ENCODE data around the gene ST6GALNAC2. TPM values are rescaled to one million over a fixed set of nuclear protein-coding genes. Genes with fewer than 3 reads are reported as not detected.

Gene ST6GALNAC2
- total and polyA plus RNA-seq, 8 donors = 1.2 to 17.8 (median 4.7) TPM

DNA sequence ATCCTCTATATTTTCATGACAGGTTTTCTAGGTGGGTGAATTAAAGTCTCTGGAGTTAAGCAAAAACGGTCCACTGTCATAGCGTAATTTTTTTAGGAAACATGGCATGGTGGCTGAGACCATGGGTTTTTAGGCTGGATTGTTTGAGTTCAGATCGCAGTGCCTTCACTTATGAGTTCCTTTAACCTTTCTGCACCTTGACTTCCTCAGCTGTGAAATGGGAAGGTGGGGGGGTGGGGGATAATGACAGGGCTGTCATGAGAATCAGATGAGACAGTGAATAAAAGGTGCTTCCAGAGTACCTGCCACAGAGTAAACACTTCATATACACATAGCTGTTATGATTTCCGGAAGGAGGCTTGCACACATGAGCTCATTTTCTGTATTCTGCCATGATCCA lies 34.0 kb downstream of the ST6GALNAC2 start:
- Histone ChIP-seq H3K4me3 (no peak overlapping the region), H3K27me3 (no peaks in the 10 kb centered on the region), H3K9me3 (no peaks in the 10 kb centered on the region), H3K27ac (no peak overlapping the region), H3K36me3 (no peaks in the 10 kb centered on the region), H3K4me1 (peaks cover 24 to 57% (median 41%) of the 10 kb centered on the region in 4 donors)
- TF ChIP-seq EP300 (IDR thresholded peaks at IDR 0.05) (no peak), POLR2A (IDR thresholded peaks at IDR 0.05) (no peak), POLR2AphosphoS5 (IDR thresholded peaks at IDR 0.05) (no peak)
- TF ChIP-seq, protein P1, sequence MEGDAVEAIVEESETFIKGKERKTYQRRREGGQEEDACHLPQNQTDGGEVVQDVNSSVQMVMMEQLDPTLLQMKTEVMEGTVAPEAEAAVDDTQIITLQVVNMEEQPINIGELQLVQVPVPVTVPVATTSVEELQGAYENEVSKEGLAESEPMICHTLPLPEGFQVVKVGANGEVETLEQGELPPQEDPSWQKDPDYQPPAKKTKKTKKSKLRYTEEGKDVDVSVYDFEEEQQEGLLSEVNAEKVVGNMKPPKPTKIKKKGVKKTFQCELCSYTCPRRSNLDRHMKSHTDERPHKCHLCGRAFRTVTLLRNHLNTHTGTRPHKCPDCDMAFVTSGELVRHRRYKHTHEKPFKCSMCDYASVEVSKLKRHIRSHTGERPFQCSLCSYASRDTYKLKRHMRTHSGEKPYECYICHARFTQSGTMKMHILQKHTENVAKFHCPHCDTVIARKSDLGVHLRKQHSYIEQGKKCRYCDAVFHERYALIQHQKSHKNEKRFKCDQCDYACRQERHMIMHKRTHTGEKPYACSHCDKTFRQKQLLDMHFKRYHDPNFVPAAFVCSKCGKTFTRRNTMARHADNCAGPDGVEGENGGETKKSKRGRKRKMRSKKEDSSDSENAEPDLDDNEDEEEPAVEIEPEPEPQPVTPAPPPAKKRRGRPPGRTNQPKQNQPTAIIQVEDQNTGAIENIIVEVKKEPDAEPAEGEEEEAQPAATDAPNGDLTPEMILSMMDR (IDR thresholded peaks at IDR 0.05) = no peak
- intact Hi-C loops (cut with DNase I; ENCODE audit: low total_unique reads) = no loop called here
- WGBS, 5 donors = 75 to 92% (median 88%) methylated on average over 4 of the region's 4 CpGs
- DNase-seq = no peak

DNA sequence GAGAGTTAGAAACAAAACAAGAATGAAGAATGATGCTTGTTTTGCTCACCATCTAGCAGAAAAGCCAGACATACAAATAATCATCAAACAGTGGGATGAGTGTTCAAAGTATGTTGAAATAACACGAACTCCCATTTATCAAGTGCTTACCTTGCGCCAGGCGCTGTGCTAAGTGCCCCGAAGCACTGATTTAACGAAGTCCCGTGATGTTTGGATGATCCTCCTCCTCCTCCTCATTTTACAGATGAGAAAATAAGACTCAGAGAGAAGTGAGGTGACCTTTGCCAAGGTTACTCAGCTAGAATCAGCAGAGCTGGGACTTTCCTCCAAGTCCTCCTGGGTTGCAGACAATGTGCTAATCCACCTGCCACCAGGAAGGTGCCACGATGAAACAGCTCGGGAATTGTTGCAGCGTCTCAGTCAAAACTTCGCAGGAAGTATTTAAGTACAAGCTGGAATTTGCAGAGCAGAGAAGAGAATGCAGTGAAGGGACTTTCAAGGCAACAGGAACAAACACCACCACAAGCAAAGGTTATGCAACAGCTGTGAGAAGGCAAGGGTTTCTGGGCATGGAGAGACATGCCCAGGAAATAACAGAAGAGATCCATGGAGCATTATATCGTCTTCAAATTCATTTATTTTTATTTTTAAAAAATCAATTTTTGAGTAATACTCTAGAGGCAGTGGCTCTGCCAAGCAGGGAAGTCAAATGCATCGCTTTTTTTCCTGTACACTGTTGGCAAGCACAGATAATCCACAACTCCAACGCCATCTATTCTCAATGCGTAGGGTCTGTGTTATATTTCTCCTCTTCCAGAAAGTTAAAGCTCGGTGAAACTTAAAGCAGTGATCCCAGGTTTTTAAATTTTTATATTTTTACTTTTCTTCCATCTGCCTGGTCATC lies 34.7 kb downstream of the ST6GALNAC2 start:
- H3K4me1 ChIP-seq = peaks cover 31 to 59% (median 43%) of the 10 kb centered on the region in 4 donors
- WGBS, 5 donors = 40 to 49% (median 44%) methylated on average over 15 of the region's 15 CpGs
- DNase-seq = no peak
- no peak overlapping the region for H3K4me3 ChIP-seq
- intact Hi-C loops (cut with DNase I; ENCODE audit: low total_unique reads) = no loop called here
- peak overlapping the region in 4 of 5 donors; percentile 4 to 65 (median 35) for H3K27ac ChIP-seq
- TF ChIP-seq POLR2A (IDR thresholded peaks at IDR 0.05) = no peak
- no peak for TF ChIP-seq POLR2AphosphoS5 (IDR thresholded peaks at IDR 0.05)
- H3K36me3 ChIP-seq = no peaks in the 10 kb centered on the region
- no peaks in the 10 kb centered on the region for H3K9me3 ChIP-seq
- no peaks in the 10 kb centered on the region for H3K27me3 ChIP-seq

DNA sequence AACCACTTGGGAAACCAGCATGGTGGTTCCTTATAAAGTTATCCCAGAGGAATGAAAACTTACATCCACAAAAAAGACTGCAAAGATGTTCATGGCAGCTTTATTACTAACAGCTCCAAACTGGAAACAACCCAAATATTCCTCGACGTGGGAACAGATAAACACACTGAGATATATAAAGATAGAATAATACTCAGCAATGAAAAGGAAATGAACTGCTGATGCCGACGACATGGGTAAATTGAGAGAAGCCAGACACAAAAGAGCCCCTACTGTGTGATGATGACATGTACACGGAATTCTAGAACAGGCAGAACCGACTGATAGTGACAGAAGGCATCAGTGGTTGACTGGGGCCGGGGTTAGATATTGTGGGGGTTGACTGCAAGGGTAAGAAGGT lies 36.1 kb downstream of the ST6GALNAC2 start:
- peaks cover 0 to 10% (median 0%) of the 10 kb centered on the region in 3 donors for H3K27me3 ChIP-seq
- H3K36me3 ChIP-seq = no peaks in the 10 kb centered on the region
- no peak overlapping the region for H3K4me3 ChIP-seq
- H3K27ac ChIP-seq = peak overlapping the region in 1 of 5 donors; percentile 74
- no peaks in the 10 kb centered on the region for H3K9me3 ChIP-seq
- no peak for DNase-seq
- TF ChIP-seq POLR2AphosphoS5 (IDR thresholded peaks at IDR 0.05) (no peak), EP300 (IDR thresholded peaks at IDR 0.05) (no peak), POLR2A (IDR thresholded peaks at IDR 0.05) (no peak)
- TF ChIP-seq, protein P1 (IDR thresholded peaks at IDR 0.05) = no peak
- H3K4me1 ChIP-seq = peaks cover 42 to 66% (median 56%) of the 10 kb centered on the region in 4 donors
- 65 to 74% (median 73%) methylated on average over 7 of the region's 7 CpGs for WGBS, 5 donors
- intact Hi-C loops (cut with DNase I; ENCODE audit: low total_unique reads) = no loop called here

DNA sequence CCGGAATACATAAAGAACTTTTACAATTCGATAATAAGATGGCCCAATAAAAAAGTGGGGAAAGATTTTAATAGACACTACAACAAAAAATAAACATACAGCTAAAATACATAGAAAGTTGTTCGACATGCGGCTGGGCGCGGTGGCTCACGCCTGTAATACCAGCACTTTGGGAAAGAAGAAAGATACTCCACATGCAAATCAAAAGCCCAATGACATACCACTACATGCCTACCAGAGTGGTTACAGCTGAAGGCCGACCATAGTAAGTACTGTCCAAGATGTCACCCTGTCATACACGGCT lies 36.5 kb downstream of the ST6GALNAC2 start:
- WGBS, 5 donors = 33 to 56% (median 52%) methylated on average over 9 of the region's 9 CpGs
- DNase-seq = no peak
- Histone ChIP-seq H3K9me3 (no peaks in the 10 kb centered on the region), H3K4me3 (no peak overlapping the region), H3K27me3 (peaks cover 0 to 14% (median under 1%) of the 10 kb centered on the region in 3 donors), H3K4me1 (peaks cover 42 to 66% (median 60%) of the 10 kb centered on the region in 4 donors), H3K27ac (peak overlapping the region in 2 of 5 donors; percentile 57 to 74), H3K36me3 (no peaks in the 10 kb centered on the region)
- TF ChIP-seq POLR2A (IDR thresholded peaks at IDR 0.05) = no peak
- no peak for TF ChIP-seq EP300 (IDR thresholded peaks at IDR 0.05)
- no peak for TF ChIP-seq POLR2AphosphoS5 (IDR thresholded peaks at IDR 0.05)
- TF ChIP-seq, protein P1 (IDR thresholded peaks at IDR 0.05) = no peak
- intact Hi-C loops (cut with DNase I; ENCODE audit: low total_unique reads) = no loop called here

All from stomach (tissue), 9 donors.